SK-N-SH (cell line): Measurements from ENCODE around the gene ABHD4. TPM values are rescaled to one million over a fixed set of nuclear protein-coding genes. Genes with fewer than 3 reads are reported as not detected.

ENCODE experiments used
- CTCF ChIA-PET: fragments of 300-600, 350-600 bp; formaldehyde crosslinking; extraction: SDS; loops from one replicate; lab custom pipeline; 2021; lab: Yijun Ruan, JAX
- POLR2A ChIA-PET: fragments of 350-600 bp; sonication (Branson Sonifier 250); formaldehyde crosslinking; extraction: SDS; loops from one replicate; lab custom pipeline; 2020; ENCODE audit warnings: antibody characterized with exemption, inconsistent platforms; lab: Yijun Ruan, JAX
- DNase-seq: peaks from one replicate; pipeline ENCODE4 v3.0.0; 2012
- H2AFZ ChIP-seq: fragments of 200-600 bp; sonication (generic); 2 replicates; pipeline ENCODE4 v1.8.1; 2016; ENCODE audit warnings: antibody characterized with exemption, mild to moderate bottlenecking, low read depth
- H3F3A ChIP-seq: fragments of 200-600 bp; sonication (generic); replicated peaks from 2 replicates; pipeline ENCODE3; 2016; ENCODE audit warnings: antibody characterized with exemption, mild to moderate bottlenecking; ENCODE audit not compliant: insufficient read depth
- H3K27ac ChIP-seq, 2 experiments: fragments of 200-500 bp in 1 of 2; fragments of 200-600 bp in 1 of 2; sonication (Bioruptor generic) in 1 of 2; sonication (generic), shearing (Covaris generic) in 1 of 2; 2 replicates each; pipeline versions ENCODE4 v1.5.1 to v1.6.1; 2014 to 2016; ENCODE audit warnings: low read depth in 2 of 2, inconsistent platforms in 1 of 2, low read length in 1 of 2, mild to moderate bottlenecking in 1 of 2, mixed read lengths in 1 of 2
- H3K27me3 ChIP-seq: fragments of 200-600 bp; sonication (generic), shearing (Covaris generic); 2 replicates; pipeline ENCODE4 v1.6.1; 2016; ENCODE audit warnings: mixed run types; ENCODE audit not compliant: insufficient read depth
- H3K36me3 ChIP-seq, 2 experiments: fragments of 200-500 bp in 1 of 2; fragments of 200-600 bp in 1 of 2; sonication (Bioruptor generic) in 1 of 2; sonication (generic) in 1 of 2; replicated peaks in 1 of 2; 2 replicates each; pipeline versions ENCODE3 to v1.5.1; 2014 to 2016; ENCODE audit warnings: low read length in 1 of 2, mild to moderate bottlenecking in 1 of 2; ENCODE audit not compliant: insufficient read depth in 2 of 2, control insufficient read depth in 1 of 2
- H3K4me1 ChIP-seq, 2 experiments: fragments of 200-500 bp in 1 of 2; fragments of 200-600 bp in 1 of 2; sonication (Bioruptor generic) in 1 of 2; sonication (generic), shearing (Covaris generic) in 1 of 2; 2 replicates each; pipeline versions ENCODE4 v1.5.1 to v1.6.1; 2014 to 2016; ENCODE audit warnings: low read depth in 1 of 2, low read length in 1 of 2, mixed run types in 1 of 2; ENCODE audit not compliant: insufficient read depth in 2 of 2, control insufficient read depth in 1 of 2
- H3K4me2 ChIP-seq: fragments of 200-600 bp; sonication (generic), shearing (Covaris generic); 2 replicates; pipeline ENCODE4 v1.6.1; 2017; ENCODE audit warnings: mixed run types
- H3K4me3 ChIP-seq, 2 experiments: fragments of 200-500 bp in 1 of 2; fragments of 200-600 bp in 1 of 2; sonication (Bioruptor generic) in 1 of 2; sonication (generic), shearing (Covaris generic) in 1 of 2; 2 replicates each; pipeline versions ENCODE4 v1.5.1 to v1.8.1; 2014 to 2016; ENCODE audit warnings: low read depth in 2 of 2, inconsistent platforms in 1 of 2, low read length in 1 of 2, mild to moderate bottlenecking in 1 of 2, mixed read lengths in 1 of 2, moderate library complexity in 1 of 2
- H3K79me2 ChIP-seq: fragments of 200-600 bp; sonication (generic); 2 replicates; pipeline ENCODE4 v1.8.1; 2017; ENCODE audit warnings: mild to moderate bottlenecking; ENCODE audit not compliant: insufficient read depth
- H3K9ac ChIP-seq: fragments of 200-600 bp; sonication (generic); 2 replicates; pipeline ENCODE4 v1.6.1; 2017; ENCODE audit warnings: mixed run types
- H3K9me2 ChIP-seq: fragments of 200-600 bp; sonication (generic); 2 replicates; pipeline ENCODE4 v1.6.1; 2017; ENCODE audit warnings: mixed run types
- H3K9me3 ChIP-seq: fragments of 200-600 bp; sonication (generic); 2 replicates; pipeline ENCODE4 v1.6.1; 2017; ENCODE audit warnings: mixed run types, mild to moderate bottlenecking, moderate library complexity
- H4K20me1 ChIP-seq: fragments of 200-600 bp; sonication (generic); 2 replicates; pipeline ENCODE4 v1.6.1; 2017; ENCODE audit warnings: mild to moderate bottlenecking, mixed run types; ENCODE audit not compliant: insufficient read depth
- CTCF ChIP-seq: fragments of 200-600 bp; sonication (generic); IDR thresholded peaks from 2 replicates; pipeline ENCODE4 v1.6.1; 2017; ENCODE audit warnings: antibody characterized with exemption, mild to moderate bottlenecking, moderate library complexity
- EP300 ChIP-seq, 2 experiments: IDR thresholded peaks; 2 replicates each; pipeline versions ENCODE4 v1.4.0 to v1.6.1; 2012; ENCODE audit warnings: borderline replicate concordance in 1 of 2, low read depth in 1 of 2, low read length in 1 of 2
- GATA2 ChIP-seq: sonication (generic); formaldehyde crosslinking; IDR thresholded peaks from 2 replicates; pipeline ENCODE4 v1.5.0; 2020; ENCODE audit warnings: mild to moderate bottlenecking, missing genetic modification reagents
- IRF3 ChIP-seq: fragments of 150-350 bp; IDR thresholded peaks from 2 replicates; pipeline ENCODE4 v1.6.1; 2016; ENCODE audit warnings: mild to moderate bottlenecking, low read depth, low read length
- JUND ChIP-seq: IDR thresholded peaks from 2 replicates; pipeline ENCODE4 v1.4.0; 2012
- PBX3 ChIP-seq: IDR thresholded peaks from 2 replicates; pipeline ENCODE4; 2012
- RCOR1 ChIP-seq: fragments of 150-350 bp; IDR thresholded peaks from 2 replicates; pipeline ENCODE4 v1.6.1; 2017; ENCODE audit warnings: antibody characterized with exemption, low read length
- RFX5 ChIP-seq: IDR thresholded peaks from 2 replicates; pipeline ENCODE4 v1.6.1; 2012; ENCODE audit warnings: mild to moderate bottlenecking, improper control_type of control experiment, low read length
- RXRA ChIP-seq: IDR thresholded peaks from 2 replicates; pipeline ENCODE4 v1.4.0; 2012; ENCODE audit warnings: low read depth, mild to moderate bottlenecking, borderline replicate concordance
- SIN3A ChIP-seq: IDR thresholded peaks from 2 replicates; pipeline ENCODE4 v1.6.1; 2012; ENCODE audit warnings: low read depth, mild to moderate bottlenecking, low read length, moderate library complexity, borderline replicate concordance
- TAF1 ChIP-seq: IDR thresholded peaks from 2 replicates; pipeline ENCODE4 v1.6.1; 2012; ENCODE audit warnings: low read depth, mild to moderate bottlenecking, low read length, moderate library complexity, borderline replicate concordance
- TCF12 ChIP-seq: IDR thresholded peaks from 2 replicates; pipeline ENCODE4 v1.4.0; 2012
- TEAD4 ChIP-seq: IDR thresholded peaks from 2 replicates; pipeline ENCODE4 v1.4.0; 2012; ENCODE audit warnings: mild to moderate bottlenecking, borderline replicate concordance; ENCODE audit not compliant: insufficient read depth
- YY1 ChIP-seq: IDR thresholded peaks from 2 replicates; pipeline ENCODE4 v1.4.0; 2012; ENCODE audit warnings: low read depth, mild to moderate bottlenecking
- ZBTB33 ChIP-seq: IDR thresholded peaks from 2 replicates; pipeline ENCODE4 v1.4.0; 2012; ENCODE audit warnings: low read depth, borderline replicate concordance
- WGBS: methylation state at CpG from one replicate; pipeline ENCODE4 v1.1.6; 2017; ENCODE audit warnings: low lambda C conversion rate; 5-methylcytosine and 5-hydroxymethylcytosine counted together
- polyA plus RNA-seq, 3 experiments: library from polyadenylated mRNA; depleted of rRNA; stranded (reverse); fragments of >200 nt; gene quantifications; 2 replicates each; pipeline ENCODE4 v1.2.3, GENCODE V29; 2012

ABHD4 gene
- polyA plus RNA-seq, 1 of the 3 experiments (the other 2 are of a cell fraction): 15.0 TPM

GRCh38 chr14:22577334-22577908, 20.7 kb upstream of the ABHD4 start:
- no peak for DNase-seq
- Histone ChIP-seq H3F3A (peaks cover 14% of the 10 kb centered on the region), H3K27ac (no peak overlapping the region), H3K27me3 (no peaks in the 10 kb centered on the region), H3K9me2 (no peaks in the 10 kb centered on the region), H3K4me3 (no peak overlapping the region), H3K79me2 (peaks cover 87% of the 10 kb centered on the region), H2AFZ (no peak overlapping the region), H3K4me2 (no peak overlapping the region), H3K9me3 (no peaks in the 10 kb centered on the region), H3K4me1 (peaks cover 0 to 7% of the 10 kb centered on the region in 2 experiments; a peak in 2 of 4 replicates), H3K9ac (no peak overlapping the region), H4K20me1 (peaks cover 31% of the 10 kb centered on the region), H3K36me3 (peaks cover 20 to 22% of the 10 kb centered on the region in 2 experiments)
- CTCF ChIA-PET: no interaction called here
- TF ChIP-seq TCF12 (no peak), RFX5 (no peak), TAF1 (no peak), IRF3 (no peak), SIN3A (no peak), ZBTB33 (no peak), CTCF (no peak), YY1 (no peak), RCOR1 (no peak), EP300 (IDR thresholded peaks at IDR 0.05; ENCODE audit: borderline replicate concordance in 1 of 2, low read depth in 1 of 2, low read length in 1 of 2) (no peak), GATA2 (CRISPR knock-in tag) (no peak)
- POLR2A ChIA-PET: no interaction called here
- WGBS: 90% methylated on average over 6 of the region's 6 CpGs

GRCh38 chr14:22579236-22579635, 18.9 kb upstream of the ABHD4 start:
- TF ChIP-seq JUND (no peak), RCOR1 (no peak), TEAD4 (no peak), TCF12 (no peak), PBX3 (no peak), RXRA (no peak), EP300 (IDR thresholded peaks at IDR 0.05; ENCODE audit: borderline replicate concordance in 1 of 2, low read depth in 1 of 2, low read length in 1 of 2) (no peak)

More at GRCh38 chr14:22579236-22579635, 18.9 kb upstream of the ABHD4 start:
- H3K36me3 ChIP-seq: peaks cover 8 to 23% of the 10 kb centered on the region in 2 experiments
- H3F3A ChIP-seq: peaks cover under 1% of the 10 kb centered on the region
- H3K9ac ChIP-seq: no peak overlapping the region
- H4K20me1 ChIP-seq: peaks cover 31% of the 10 kb centered on the region
- H3K27ac ChIP-seq: no peak overlapping the region
- H3K27me3 ChIP-seq: no peaks in the 10 kb centered on the region
- H3K4me2 ChIP-seq: no peak overlapping the region
- 100% methylated on average over 2 of the region's 2 CpGs for WGBS
- no peaks in the 10 kb centered on the region for H3K9me3 ChIP-seq
- no peak overlapping the region for H2AFZ ChIP-seq
- H3K9me2 ChIP-seq: no peaks in the 10 kb centered on the region
- no peaks in the 10 kb centered on the region; a peak in 1 of 4 replicates for H3K4me1 ChIP-seq
- peaks cover 96% of the 10 kb centered on the region for H3K79me2 ChIP-seq
- ChIA-PET CTCF (interaction anchor here (1.0 to 7.9 kb wide), 4 partner anchors 8 to 74 kb away, joined by 3 to 65 read pairs (median 6); no protein-coding TSS in a partner anchor), POLR2A (no interaction called here)
- no peak overlapping the region for H3K4me3 ChIP-seq
- DNase-seq: no peak
